HepG2 (cell line): ENCODE data around the gene ME2. TPM values are rescaled to one million over a fixed set of nuclear protein-coding genes. Genes with fewer than 3 reads are reported as not detected.

Source experiments
- ATAC-seq: fragments of 200-7000 bp; cut with Tn5 transposase; 3 replicates; pipeline ENCODE4 v1.9.1; 2020; ENCODE audit warnings: mild to moderate bottlenecking, moderate library complexity
- BruUV-seq: library from RNA; stranded (reverse); fragments of 400-500 nt; replicated peaks from 2 replicates; lab custom pipeline; 2021; lab: Mats Ljungman, UMichigan
- CTCF ChIA-PET: fragments of 300-600 bp; formaldehyde crosslinking; extraction: SDS; loops from one replicate; lab custom pipeline; 2021; ENCODE audit warnings: low total read pairs, inconsistent platforms, low intra/inter-chr PET ratio; lab: Yijun Ruan, JAX
- POLR2A ChIA-PET: fragments of 350-600 bp; sonication (Branson Sonifier 250); formaldehyde crosslinking; loops from one replicate; lab custom pipeline; 2020; ENCODE audit warnings: antibody characterized with exemption, inconsistent platforms; lab: Yijun Ruan, JAX
- DNase-seq: peaks from one replicate; pipeline ENCODE4 v3.0.0-alpha.2; 2015; ENCODE audit warnings: low spot score
- FAIRE-seq: peaks from 3 replicates; lab custom pipeline; 2011; peaks lifted over from hg19 to GRCh38; lab: Jason Lieb, UNC
- H2AFZ ChIP-seq: one replicate; pipeline ENCODE4 v1.6.1; 2011; ENCODE audit warnings: low read length, inconsistent platforms
- H3K27ac ChIP-seq: fragments of 300-600 bp; 3 replicates; pipeline ENCODE4 v1.8.0; 2011; ENCODE audit warnings: mixed run types, mild to moderate bottlenecking, mixed read lengths, low read length, inconsistent platforms; ENCODE audit not compliant: insufficient read depth; ENCODE audit errors: extremely low read length
- H3K27me3 ChIP-seq, 2 experiments: fragments of 200-600 bp in 1 of 2; 2 replicates in 1 of 2; 3 replicates in 1 of 2; pipeline versions ENCODE4 v1.6.0 to v1.8.0; 2011; ENCODE audit warnings: low read length in 2 of 2, mild to moderate bottlenecking in 2 of 2, moderate library complexity in 2 of 2, inconsistent platforms in 1 of 2; ENCODE audit not compliant: insufficient read depth in 2 of 2, control insufficient read depth in 1 of 2
- H3K36me3 ChIP-seq, 2 experiments: fragments of 200-600 bp in 1 of 2; replicated peaks in 1 of 2; 2 replicates in 1 of 2; 3 replicates in 1 of 2; pipeline versions ENCODE4 v1.5.1 to v1.8.0; 2011; ENCODE audit warnings: low read length in 2 of 2, inconsistent platforms in 1 of 2; ENCODE audit not compliant: insufficient read depth in 2 of 2, control insufficient read depth in 1 of 2
- H3K4me1 ChIP-seq: 2 replicates; pipeline ENCODE4 v1.5.1; 2012; ENCODE audit warnings: low read length, inconsistent platforms; ENCODE audit not compliant: insufficient read depth
- H3K4me2 ChIP-seq: 2 replicates; pipeline ENCODE4 v1.6.0; 2011; ENCODE audit warnings: low read depth, low read length, inconsistent platforms
- H3K4me3 ChIP-seq, 3 experiments: fragments of 200-600 bp in 1 of 3; sonication (generic), shearing (Covaris generic) in 1 of 3; replicated peaks in 1 of 3; 2 replicates each; pipeline ENCODE4 v1.5.1; 2011 to 2016; ENCODE audit warnings: low read length in 3 of 3, inconsistent platforms in 2 of 3, low read depth in 2 of 3, mild to moderate bottlenecking in 2 of 3, control low read depth in 1 of 3, mixed read lengths in 1 of 3; ENCODE audit not compliant: insufficient read depth in 1 of 3
- H3K79me2 ChIP-seq: one replicate; pipeline ENCODE4 v1.6.1; 2011; ENCODE audit warnings: low read length, inconsistent platforms; ENCODE audit not compliant: insufficient read depth
- H3K9ac ChIP-seq: 2 replicates; pipeline ENCODE4 v1.6.0; 2011; ENCODE audit warnings: mild to moderate bottlenecking, low read depth, low read length, inconsistent platforms; ENCODE audit not compliant: insufficient read depth
- H3K9me3 ChIP-seq: 2 replicates; pipeline ENCODE4 v1.5.1; 2012; ENCODE audit warnings: mild to moderate bottlenecking, low read length
- H4K20me1 ChIP-seq: 2 replicates; pipeline ENCODE4 v1.6.0; 2011; ENCODE audit warnings: inconsistent platforms, mild to moderate bottlenecking, low read length, moderate library complexity; ENCODE audit not compliant: insufficient read depth
- FOXC1 ChIP-seq: sonication (generic); formaldehyde crosslinking; IDR thresholded peaks from 2 replicates; pipeline ENCODE4 v1.8.0; 2022; ENCODE audit warnings: mild to moderate bottlenecking, missing genetic modification reagents, borderline replicate concordance
- GTF2F1 ChIP-seq: fragments of 150-350 bp; IDR thresholded peaks from 2 replicates; pipeline ENCODE4 v1.6.1; 2014; ENCODE audit warnings: low read length
- HMGA1 ChIP-seq: sonication (generic); formaldehyde crosslinking; conservative IDR thresholded peaks from 2 replicates; pipeline ENCODE4 v1.4.0; 2020; ENCODE audit warnings: missing genetic modification reagents
- KDM3A ChIP-seq: IDR thresholded peaks from 2 replicates; pipeline ENCODE4 v1.6.1; 2018; ENCODE audit warnings: low read depth, missing compliant biosample characterization
- NFE2L2 ChIP-seq: fragments of 150-350 bp; IDR thresholded peaks from 2 replicates; pipeline ENCODE4 v1.6.1; 2014; ENCODE audit warnings: low read length
- RBM22 ChIP-seq: fragments of 200-400 bp; formaldehyde crosslinking; optimal IDR thresholded peaks from 2 replicates; pipeline ENCODE3; 2017; ENCODE audit warnings: mild to moderate bottlenecking, low read length, moderate library complexity
- ZBTB37 ChIP-seq: sonication (generic); formaldehyde crosslinking; IDR thresholded peaks from 2 replicates; pipeline ENCODE4 v1.4.0; 2020; ENCODE audit warnings: mild to moderate bottlenecking, missing genetic modification reagents
- ZFP82 ChIP-seq: sonication (generic); formaldehyde crosslinking; IDR thresholded peaks from 2 replicates; pipeline ENCODE4 v1.5.1; 2020; ENCODE audit warnings: mild to moderate bottlenecking, missing genetic modification reagents, borderline replicate concordance
- ZNF207 ChIP-seq: fragments of 450-650 bp; IDR thresholded peaks from 2 replicates; pipeline ENCODE4 v1.6.1; 2016; ENCODE audit warnings: antibody characterized with exemption, borderline replicate concordance
- ZSCAN12 ChIP-seq: sonication (generic); formaldehyde crosslinking; IDR thresholded peaks from 2 replicates; pipeline ENCODE4 v1.9.0; 2021; ENCODE audit warnings: mild to moderate bottlenecking, missing genetic modification reagents
- WGBS: methylation state at CpG from one replicate; pipeline ENCODE4 v1.1.6; 2017; ENCODE audit warnings: low lambda C conversion rate; 5-methylcytosine and 5-hydroxymethylcytosine counted together
- in situ Hi-C: cut with HindIII; loops from 2 replicates; pipeline ENCODE4 v1.10.0; 2017; ENCODE audit warnings: low pct_unique_long_range_greater_than_20kb; ENCODE audit not compliant: extremely low pct_ligation_motif_present
- intact Hi-C: fragments of 100-400 bp; cut with micrococcal nuclease; formaldehyde crosslinking; loops from one replicate; pipeline ENCODE4 v1.10.0; 2022; ENCODE audit not compliant: unreplicated experiment
- polyA plus RNA-seq, 8 experiments: library from polyadenylated mRNA; depleted of rRNA in 3 of 8; stranded (reverse) in 7 of 8; unstranded in 1 of 8; fragments of >200 nt; fragmentation: Illumina TruSeq in 4 of 8; extraction: Trizol in 4 of 8; gene quantifications; 2 replicates each; pipeline versions ENCODE4 v1.2.1 to v1.2.3, GENCODE V29; 2011 to 2016; ENCODE audit warnings: low read depth in 4 of 8, missing spikeins in 1 of 8, mixed read lengths in 1 of 8; ENCODE audit not compliant: insufficient read depth in 1 of 8
- total RNA-seq, 5 experiments: library from RNA; depleted of rRNA; stranded (reverse); fragments of >200 nt; fragmentation: Illumina TruSeq; extraction: Trizol; gene quantifications; 2 replicates each; pipeline ENCODE4 v1.2.3, GENCODE V29; 2016; ENCODE audit warnings: low read depth in 1 of 5
- TF ChIP-seq, protein P1 (sequence below): sonication (generic); formaldehyde crosslinking; IDR thresholded peaks from 2 replicates; pipeline ENCODE4 v1.5.0; 2020; ENCODE audit warnings: mild to moderate bottlenecking, missing genetic modification reagents

The ME2 gene
- total and polyA plus RNA-seq, 2 of the 13 experiments (the other 11 are each of a cell fraction or from before 2014, with no cell fraction given), result 17.3 to 20.6 TPM

- TF ChIP-seq, protein P1, sequence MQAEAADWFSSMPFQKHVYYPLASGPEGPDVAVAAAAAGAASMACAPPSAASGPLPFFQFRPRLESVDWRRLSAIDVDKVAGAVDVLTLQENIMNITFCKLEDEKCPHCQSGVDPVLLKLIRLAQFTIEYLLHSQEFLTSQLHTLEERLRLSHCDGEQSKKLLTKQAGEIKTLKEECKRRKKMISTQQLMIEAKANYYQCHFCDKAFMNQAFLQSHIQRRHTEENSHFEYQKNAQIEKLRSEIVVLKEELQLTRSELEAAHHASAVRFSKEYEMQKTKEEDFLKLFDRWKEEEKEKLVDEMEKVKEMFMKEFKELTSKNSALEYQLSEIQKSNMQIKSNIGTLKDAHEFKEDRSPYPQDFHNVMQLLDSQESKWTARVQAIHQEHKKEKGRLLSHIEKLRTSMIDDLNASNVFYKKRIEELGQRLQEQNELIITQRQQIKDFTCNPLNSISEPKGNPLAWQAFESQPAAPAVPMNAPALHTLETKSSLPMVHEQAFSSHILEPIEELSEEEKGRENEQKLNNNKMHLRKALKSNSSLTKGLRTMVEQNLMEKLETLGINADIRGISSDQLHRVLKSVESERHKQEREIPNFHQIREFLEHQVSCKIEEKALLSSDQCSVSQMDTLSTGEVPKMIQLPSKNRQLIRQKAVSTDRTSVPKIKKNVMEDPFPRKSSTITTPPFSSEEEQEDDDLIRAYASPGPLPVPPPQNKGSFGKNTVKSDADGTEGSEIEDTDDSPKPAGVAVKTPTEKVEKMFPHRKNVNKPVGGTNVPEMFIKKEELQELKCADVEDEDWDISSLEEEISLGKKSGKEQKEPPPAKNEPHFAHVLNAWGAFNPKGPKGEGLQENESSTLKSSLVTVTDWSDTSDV (CRISPR knock-in tag), result no peak
Measured at GRCh38 chr18:50896093-50896492, 17.2 kb downstream of the ME2 start (continued).

- CTCF ChIA-PET, result no interaction called here
- Histone ChIP-seq H3K4me2 (no peak overlapping the region), H3K27ac (no peak overlapping the region), H2AFZ (no peak overlapping the region), H4K20me1 (peaks cover 8% of the 10 kb centered on the region; the same call in 1 of the 2 replicates), H3K27me3 (no peaks in the 10 kb centered on the region), H3K4me1 (peaks cover 24% of the 10 kb centered on the region), H3K36me3 (peaks cover 0 to 6% of the 10 kb centered on the region in 2 experiments; a peak in 2 of 5 replicates), H3K9ac (no peak overlapping the region), H3K79me2 (no peaks in the 10 kb centered on the region), H3K9me3 (no peaks in the 10 kb centered on the region), H3K4me3 (no peak overlapping the region)
- POLR2A ChIA-PET, result no interaction called here
- DNase-seq (no peak), ATAC-seq (no peak), FAIRE-seq (no peak)
- TF ChIP-seq FOXC1 (no peak), HMGA1 (CRISPR knock-in tag) (no peak), ZFP82 (CRISPR knock-in tag) (no peak), RBM22 (no peak), ZNF207 (no peak), ZSCAN12 (no peak), ZBTB37 (CRISPR knock-in tag) (no peak), GTF2F1 (no peak), KDM3A (CRISPR knock-in tag) (no peak), NFE2L2 (no peak)
- in situ Hi-C loops (no loop called here), intact Hi-C loops (no loop called here)
- WGBS, result 90% methylated on average over 2 of the region's 2 CpGs
- BruUV-seq, result no TSS peak
Measured at GRCh38 chr18:50898919-50899318, 20.0 kb downstream of the ME2 start.
